HG02885 (cell line): ENCODE data around the gene USP22.

ENCODE experiments used
- ATAC-seq: cut with Tn5 transposase; IDR thresholded peaks from one replicate; pipeline ENCODE4 v1.9.1; 2021; ENCODE audit warnings: mild to moderate bottlenecking; ENCODE audit not compliant: unreplicated experiment, poor library complexity

USP22 gene

DNA sequence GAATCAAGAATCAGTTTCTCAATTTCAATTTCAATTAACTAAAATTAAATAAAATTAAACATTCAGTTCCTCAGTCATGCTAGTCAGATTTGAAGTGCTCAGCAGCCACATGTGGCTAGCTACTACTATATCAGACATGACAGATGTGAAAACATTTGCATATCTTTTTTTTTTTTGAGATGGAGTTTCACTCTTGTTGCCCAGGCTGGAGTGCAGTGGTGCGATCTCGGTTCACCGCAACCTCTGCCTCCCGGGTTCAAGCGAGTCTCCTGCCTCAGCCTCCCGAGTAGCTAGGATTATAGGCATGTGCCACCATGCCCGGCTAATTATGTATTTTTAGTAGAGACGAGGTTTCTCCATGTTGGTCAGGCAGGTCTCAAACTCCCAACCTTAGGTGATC, 10.2 kb upstream of the USP22 start:
- peak; percentile 59 for ATAC-seq

DNA sequence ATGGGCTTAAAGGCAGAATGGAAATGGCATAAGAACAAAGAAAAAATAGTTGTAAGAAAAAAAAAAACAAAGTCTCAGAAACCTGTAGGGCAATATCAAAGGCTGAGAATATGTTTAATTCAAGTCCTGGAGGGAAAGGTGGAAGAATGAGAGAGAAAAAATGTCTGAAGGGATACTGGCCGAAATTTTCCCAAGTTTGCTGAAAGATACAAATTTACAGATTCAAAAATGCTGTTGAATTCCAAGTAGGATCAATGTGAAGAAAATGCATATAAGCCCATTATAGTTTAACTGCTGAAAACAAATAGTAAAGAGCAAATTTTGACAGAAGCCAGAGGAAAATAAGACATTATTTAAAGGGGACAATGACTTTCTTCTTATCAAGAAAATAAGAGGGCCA, 6.6 kb upstream of the USP22 start:
- no peak for ATAC-seq

DNA sequence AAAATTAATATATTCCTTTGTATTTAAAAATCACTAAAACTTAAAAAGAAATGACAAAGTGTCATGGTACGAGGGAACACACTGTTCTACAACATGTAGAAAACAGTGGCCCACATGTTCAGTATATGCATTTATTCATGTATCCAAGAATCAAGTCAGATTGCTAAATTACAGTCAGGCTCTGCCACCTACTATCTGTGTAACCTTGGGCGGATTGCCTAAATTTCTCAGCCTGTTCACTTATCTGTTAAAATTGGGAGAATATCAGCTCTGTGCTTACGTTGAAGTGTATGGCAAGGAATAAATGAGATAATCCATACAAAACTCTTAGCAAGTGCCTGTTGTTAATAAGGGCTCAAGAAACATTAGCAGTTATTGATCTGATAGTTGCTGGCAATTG, 3.4 kb upstream of the USP22 start:
- no peak for ATAC-seq

DNA sequence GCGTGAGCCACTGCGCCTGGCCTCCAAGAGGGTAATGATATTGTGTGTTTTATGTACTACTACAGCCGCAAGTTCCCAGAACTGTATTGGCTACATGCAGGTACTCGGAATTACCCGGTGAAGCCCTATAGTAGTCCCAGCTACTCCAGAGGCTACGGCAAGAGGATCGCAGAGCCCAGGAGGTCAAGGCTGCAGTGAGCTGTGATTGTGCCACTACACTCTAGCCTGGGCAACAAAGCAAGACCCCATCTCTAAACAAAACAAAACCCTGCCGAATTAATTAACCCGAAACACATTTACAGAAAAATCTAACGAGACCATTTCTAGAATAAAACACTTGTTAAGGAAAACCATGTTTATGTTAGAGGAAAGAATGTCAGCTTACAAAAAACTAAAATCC, 2.2 kb upstream of the USP22 start:
- ATAC-seq: no peak

DNA sequence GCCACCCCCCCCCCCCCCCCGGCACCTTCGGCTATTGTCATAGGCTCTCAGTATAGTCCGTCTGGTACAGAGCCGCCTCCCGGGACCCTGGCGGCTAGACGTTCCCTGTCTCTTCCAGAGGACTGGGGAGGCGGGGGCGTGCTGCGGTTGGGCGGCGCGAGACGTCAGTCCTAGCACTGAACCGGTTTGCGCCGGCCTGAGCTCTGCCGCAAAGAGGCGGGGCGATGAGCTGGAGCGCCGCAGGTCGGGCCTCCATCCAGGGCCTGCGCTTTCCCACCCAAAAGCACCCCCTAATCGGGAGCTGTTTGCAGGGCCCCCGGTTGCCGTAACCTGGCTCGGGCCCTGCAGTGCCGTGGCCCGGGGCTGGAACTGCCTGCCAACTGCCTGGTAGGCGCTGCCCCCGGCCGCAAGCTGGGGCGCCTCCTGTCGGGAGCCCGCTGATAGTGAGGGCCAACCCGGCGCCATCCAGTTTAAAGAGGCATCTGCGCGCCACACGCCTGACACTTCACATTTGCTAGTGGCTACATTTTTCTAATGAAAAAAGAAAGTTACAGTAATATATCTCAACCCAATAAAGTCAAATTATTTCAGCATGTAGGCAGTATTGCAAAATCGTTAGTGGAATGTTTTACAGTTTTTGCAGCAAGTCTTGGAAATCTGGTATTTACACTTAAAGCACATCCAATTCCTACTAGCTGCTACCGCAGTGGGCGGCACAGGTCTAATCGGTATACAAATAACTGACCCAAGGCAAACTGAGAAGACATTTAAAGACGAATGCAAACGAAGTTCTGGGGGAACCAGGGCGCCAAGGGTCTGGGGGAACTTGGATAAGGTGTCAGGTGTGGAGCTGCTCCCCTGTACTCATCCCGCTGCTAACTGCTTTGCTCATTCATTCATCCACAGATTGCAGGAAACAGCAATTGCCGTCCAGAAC, 753 bp upstream of the USP22 start:
- ATAC-seq: peak; percentile 85

DNA sequence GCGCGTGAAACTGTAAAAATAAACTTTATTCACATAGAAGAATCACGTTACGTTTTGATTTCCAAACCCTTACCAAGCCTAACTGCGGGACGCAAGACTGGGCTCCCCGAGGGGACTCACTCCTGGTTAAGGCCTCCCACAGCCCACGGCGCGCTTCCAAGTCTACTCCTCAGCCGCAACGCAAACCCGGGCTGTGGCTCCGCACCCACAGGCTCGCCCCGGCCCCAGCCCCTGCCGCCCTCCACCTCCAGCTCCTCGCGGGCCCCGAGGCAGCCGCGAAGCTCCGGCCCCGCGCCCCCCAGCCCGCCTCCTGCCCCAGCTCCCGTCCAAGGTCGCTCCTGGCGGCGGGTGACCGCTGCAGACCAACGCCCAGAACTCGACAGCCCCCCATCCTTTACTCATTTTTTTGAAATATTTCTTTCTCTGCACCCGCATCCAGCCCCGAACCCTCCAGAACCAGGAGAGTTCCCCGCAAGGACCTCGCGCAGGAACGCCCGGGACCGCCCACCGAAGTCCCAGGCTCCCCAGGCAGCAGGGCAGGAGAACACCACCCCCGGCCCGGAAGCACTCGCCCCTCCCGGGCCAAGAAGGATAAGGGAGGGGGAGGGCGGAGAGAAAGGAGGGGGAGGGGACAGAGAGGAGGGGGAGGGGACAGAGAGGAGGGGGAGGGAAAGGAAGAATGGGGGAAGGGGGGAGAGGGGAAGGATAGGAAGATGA, 912 bp downstream of the USP22 start:
- ATAC-seq: peak; percentile 21

DNA sequence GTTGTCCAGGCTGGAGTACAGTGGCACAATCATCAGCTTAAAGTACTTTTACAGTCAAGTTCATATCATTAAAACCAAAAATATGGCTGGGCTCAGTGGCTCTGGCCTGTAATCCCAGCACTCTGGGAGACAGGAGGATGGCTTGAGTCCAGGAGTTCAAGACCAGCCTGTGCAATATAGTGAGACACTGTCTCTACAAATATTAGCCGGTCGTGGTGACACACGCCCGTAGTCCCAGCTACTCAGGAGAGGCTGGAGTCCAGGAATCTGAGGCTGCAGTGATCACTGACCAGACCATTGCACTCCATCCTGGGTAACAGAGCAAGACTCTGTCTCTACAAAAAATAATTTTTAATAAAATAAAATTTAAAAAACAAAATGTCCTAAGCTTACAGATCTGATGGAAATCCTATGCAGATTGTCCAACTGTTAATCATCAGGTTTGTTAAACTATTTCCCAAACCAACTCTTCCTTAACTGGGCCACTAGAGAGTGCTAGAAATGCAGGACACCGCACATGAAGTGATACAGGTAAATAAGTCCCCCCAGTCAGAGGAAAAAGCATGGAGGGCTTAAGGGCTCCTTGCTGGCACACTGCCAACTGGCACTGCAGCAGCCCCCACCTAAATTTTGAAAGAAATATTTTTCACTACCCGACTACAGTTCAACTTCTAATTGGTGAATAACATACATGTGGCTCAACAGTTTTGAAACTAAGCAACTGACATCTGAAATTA, 2.8 kb downstream of the USP22 start:
- no peak for ATAC-seq

DNA sequence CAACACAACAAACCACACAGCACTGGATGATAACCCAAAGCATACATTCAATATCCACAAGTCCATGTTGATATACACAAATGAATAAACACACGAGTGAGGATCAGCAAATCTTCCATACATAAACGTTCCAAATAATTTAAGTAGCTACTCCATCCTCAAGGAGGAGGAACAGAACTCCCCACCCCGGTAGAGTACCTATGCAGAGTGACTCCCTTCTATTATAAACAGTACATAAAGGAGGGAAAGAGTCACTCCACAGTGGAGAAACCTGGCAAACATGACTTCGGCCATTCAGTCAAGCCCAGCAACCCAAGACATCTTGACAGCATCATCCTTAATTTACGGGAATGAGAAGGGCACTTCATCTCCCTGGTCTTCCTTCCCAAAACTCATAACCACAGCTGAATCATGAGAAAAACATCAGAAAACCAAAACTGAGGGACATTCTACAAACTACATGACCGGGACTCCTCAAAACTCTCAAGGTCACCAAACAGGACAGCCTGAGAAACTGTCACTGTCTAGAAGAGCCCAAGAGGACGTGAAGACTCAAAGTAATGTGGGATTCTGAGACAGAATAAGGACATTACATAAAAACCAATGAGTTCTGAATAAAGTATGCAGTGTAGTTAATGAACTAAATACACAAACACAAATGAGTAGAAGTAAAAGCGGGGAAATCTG, 5.6 kb downstream of the USP22 start:
- no peak for ATAC-seq

DNA sequence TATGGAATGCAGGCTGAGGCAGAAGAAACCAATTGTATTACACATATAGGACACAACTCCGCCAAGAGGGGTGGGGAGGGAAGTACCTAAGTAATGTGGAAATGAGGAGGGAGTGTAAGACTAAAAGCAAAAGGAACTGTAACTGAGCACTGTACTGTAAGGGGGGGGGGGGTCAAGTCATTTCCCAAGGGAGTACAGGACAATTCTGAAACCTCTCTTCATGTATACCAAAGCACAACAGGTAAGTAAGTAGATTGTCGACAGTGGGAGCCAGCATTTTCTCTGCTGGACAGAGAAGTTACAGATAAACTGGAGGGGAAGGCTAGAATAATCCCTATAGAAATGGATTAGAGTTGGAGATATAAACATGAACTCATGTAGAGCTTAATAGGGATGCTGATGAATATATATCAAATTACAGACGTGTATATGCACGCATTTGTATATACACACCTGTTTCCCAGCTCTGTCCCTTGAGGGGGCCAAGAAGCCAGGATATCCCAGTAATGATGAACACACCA, 6.4 kb downstream of the USP22 start:
- ATAC-seq: no peak

DNA sequence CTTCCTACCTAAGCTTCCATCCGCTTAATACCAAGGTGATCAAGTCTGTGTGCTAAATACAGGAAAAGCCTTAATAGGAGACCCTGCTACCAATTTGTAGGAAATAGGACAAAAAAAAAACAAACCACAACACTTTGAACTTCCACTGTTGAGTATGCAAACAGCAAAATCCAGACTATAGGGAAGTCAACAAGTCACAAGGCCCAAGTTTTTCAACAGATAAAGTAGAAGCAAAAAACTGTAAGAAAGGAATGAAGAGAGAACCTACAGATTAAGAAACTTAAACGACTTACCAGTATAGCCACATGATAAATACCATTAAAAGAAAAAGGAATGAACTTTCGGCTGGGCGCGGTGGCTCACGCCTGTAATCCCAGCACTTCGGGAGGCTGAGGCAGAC, 7.4 kb downstream of the USP22 start:
- ATAC-seq: no peak

DNA sequence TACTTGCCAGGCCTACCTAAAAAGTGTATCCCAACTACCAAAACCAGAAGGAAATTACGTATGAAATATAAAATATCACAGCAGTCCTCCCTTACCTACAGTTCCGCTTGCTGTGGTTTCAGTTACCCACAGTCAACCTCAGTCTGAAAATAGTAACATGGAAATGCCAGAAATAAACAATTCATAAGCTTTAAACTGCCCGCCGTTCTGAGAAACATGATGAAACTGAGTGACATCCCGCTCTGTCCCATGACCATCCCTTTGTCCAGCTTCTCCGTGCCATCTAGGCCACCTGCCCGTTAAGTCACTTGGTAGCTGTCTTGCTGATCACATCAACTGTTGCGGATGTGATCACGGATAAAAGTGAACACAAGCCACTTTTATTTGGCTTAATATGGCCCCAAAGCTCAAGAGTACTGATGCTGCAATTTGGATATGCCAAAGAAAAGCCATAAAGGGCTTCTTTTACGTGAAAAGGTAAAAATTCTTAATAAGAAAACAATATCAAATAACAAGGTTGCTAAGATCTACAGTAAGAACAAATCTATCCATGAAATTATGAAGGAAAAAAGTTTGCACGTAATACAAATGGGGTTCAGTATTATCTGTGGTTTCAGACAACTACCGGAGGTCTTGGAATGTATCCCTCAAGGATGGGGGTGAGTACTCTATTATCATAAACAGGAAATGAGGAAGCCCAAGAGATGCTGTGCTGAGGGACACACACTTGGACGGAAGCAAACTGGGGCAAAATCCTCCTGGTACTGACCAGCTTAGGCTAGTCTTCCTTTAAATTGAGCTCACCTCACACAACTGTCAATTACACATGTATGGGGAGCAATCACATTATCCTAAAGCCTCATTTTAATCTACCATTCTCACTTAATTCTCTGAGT, 8.2 kb downstream of the USP22 start:
- peak; percentile 59 for ATAC-seq

DNA sequence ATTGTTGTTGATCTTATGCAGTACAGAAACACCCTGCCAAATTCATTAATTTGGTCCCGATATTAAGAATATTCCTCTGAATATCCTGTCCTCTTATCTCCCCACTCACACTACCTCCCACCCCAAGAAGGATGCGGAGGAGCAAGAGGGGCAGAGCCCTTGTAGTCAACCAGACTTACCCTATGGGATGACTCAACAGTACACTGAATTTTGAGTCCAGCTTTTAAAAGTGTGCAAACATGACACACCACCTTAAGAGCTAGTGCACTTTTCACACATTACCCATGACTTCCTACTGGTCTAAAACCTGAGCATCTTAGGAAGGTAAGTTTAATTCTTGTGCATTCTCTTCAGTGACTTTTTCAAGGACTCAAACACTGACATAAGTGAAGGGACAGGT, 9.5 kb downstream of the USP22 start:
- no peak for ATAC-seq

DNA sequence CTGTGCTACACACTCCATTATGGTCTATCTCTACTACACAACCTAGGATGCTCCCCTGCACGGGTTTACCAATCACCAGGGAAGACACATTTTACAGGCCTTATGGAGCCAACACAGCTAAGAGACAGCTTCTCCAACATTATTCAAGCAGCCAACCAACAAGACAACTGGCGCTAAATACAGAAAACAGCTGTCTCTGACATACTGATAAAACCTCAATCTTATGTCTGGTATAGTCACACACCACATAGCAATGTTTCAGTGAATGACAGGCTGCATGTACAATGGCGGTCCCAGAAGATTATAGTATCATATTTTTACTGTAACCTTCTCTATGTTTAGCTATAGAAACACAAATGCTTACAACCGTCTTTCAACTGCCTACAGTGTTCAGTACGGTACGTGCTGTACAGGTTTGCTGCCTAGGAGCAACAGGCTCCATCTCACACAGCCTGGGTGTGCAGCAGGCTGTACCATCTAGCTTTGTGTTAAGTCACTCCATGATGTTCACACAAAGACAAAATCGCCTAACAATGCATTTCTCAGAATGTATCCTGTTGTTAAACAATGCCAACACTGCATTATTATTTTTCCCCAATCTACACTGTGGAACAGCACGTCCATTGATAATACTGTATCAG, 10.9 kb downstream of the USP22 start:
- ATAC-seq: no peak

DNA sequence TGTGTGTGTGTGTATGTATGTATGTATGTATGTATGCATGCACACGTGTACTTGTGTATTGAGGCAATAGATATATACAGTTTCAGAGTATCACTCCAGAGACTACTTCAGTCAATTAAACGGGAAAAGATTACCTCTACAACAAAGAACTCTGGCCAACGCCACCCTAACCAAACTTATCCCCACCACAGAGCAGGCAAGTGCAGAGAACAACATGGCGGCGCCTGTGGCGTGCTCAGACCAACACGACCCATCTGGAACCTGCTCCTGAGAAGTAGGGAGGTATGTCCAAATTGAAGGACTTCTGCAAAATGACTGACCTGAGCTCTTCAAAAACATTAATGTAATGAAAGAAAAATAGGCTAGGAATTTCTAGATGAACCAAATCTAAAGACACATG, 12.4 kb downstream of the USP22 start:
- no peak for ATAC-seq

DNA sequence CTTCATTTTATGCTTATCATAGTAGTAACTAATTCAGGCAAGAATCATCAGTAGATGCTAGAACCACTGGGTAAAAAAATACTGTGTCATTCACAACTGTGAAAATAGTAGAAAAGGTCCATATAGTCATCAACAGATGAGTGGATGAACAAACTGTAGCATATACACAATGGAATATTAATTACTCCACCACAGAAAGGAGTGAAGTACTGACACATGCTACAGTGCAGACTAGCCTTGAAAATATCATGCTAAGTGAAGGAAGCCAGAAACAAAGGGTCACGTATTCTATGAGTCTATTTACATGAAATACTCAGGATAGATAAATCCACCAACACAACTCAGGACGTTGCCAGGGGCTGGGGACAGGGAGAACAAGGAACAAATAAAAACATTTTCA, 13.3 kb downstream of the USP22 start:
- no peak for ATAC-seq

DNA sequence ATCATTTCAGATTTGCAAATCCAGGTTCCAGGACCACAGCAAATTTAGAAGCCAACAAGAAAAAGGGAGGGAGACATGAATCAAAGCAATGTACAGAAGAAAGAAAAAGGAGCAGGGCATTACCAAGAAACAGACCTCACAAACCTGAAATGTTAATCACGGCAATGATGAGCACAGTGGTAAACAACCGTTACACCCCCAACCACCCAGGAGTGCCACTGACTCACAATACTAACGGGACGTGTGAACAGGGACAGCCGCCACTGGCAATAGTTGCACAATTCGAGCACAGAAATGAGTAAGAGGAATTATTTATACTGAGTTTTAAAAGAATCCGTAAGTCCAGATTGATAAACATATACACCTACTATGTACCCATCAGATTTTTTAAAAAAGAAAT, 13.8 kb downstream of the USP22 start:
- ATAC-seq: no peak

DNA sequence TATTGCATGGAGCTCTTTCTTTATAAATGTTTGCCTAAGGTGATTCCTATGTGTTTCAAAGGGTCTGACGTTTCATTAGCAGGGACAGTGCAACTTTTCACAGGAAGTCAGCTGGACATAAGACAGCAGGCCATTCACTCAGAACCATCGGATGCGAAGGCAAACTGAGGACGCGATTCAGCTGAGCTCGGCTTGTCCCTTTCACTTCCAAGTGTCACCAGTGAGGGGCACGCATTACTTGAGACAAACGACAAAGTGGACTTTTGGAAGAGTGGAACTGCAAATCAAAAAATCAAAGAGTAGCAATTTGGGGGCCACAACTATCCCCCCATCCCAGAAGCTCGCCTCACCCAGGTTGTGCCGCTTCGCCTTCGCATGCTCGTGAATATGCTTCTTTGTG, 14.6 kb downstream of the USP22 start:
- no peak for ATAC-seq

DNA sequence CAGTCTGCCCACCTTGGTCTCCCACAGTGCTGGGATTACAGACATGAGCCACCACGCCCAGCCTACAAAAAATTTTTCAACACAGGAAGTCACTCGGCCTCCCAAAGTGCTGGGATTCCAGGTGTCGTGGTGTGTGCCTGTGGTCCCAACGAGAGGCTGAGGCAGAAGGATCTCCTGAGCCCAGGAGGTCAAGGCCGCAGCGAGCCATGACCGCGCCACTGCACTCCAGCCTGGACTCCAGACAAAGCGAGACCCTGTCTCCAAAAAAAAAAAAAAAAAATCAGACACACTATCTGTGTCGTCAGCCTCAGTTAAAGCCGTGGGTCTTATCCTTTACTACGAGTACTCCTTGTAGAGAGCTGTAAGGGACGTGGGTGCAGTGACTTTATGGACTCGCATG, 15.8 kb downstream of the USP22 start:
- no peak for ATAC-seq

DNA sequence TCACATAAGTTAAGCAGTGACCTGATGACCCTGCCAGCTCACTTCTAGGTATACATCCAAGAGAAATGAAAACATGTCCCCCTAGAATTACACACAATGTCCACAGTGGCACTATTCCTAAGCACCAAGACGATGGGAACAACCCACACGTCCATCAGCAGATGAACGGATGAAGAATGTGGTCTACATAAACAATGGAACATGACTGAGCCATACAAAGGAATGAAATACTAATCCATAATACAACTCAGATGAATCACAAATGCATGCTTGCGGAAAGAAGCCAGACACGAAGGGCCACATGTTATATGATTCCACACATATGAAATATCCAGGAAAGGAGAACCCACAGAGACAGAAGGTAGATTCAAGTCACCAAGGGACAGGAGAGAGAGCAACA, 17.4 kb downstream of the USP22 start:
- no peak for ATAC-seq
